ENCODE measurements around the gene PLXNC1. TPM values are rescaled to one million over a fixed set of nuclear protein-coding genes. Genes with fewer than 3 reads are reported as not detected.

PLXNC1 gene
- total and polyA plus RNA-seq, 2 of the 8 experiments (the other 6 are each of a cell fraction or from before 2014, with no cell fraction given): 0.83 to 2.0 TPM

DNA sequence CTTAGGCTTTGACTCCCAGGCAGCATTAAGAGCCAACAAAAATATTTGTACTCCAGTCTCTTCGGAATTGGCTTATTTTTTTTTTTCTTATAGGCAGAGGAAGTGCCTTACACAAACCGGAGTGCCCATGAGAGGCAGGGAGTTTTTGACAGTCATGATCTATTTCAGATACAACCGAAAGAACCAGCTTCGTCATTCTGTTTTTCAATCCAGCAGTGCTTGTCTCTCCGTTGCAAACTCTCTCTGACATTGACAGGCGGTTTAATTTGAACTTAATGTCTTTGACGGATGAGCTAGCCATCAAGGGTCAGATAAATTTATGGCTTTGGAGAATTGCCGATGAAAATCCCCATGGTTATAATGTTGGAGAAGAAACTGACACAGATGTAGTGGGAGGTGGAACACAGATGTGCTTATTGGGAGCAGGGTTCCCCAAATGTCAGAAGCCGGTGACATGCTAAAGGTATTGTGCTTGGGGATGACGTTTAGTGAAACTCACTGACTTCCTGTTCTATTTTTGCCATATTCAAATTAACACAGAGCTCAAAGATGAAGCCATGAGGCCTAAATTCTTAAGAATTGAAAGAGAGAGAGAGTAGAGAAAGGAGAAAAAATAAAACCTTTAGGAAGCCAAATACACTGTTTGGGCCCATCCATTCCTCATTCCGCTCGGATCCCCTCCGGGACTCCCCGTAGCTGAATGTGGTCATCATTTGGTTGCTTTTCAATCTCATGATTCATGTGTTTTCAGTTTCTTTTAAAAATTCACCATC is 59.7 kb downstream of the PLXNC1 start:
- H2BK20ac ChIP-seq (ENCODE audit: low read length): no peak overlapping the region
- no peak overlapping the region for H2BK120ac ChIP-seq (replicated peaks; ENCODE audit: low read depth, low read length)
- no peaks in the 10 kb centered on the region for H3K79me2 ChIP-seq (ENCODE audit: control insufficient read depth in 1 of 2, insufficient read depth in 2 of 2, low read length in 2 of 2)
- H2AFZ ChIP-seq (ENCODE audit: low read length): no peak overlapping the region
- H3K56ac ChIP-seq (replicated peaks; ENCODE audit: insufficient read length, low read depth, low read length): no peak overlapping the region
- no peaks in the 10 kb centered on the region for H3K27me3 ChIP-seq (replicated peaks in 1 of 4; ENCODE audit: control insufficient read depth in 3 of 4, extremely low read depth in 1 of 4, insufficient read depth in 3 of 4, low read length in 3 of 4)
- WGBS, 2 experiments (ENCODE audit: extremely low coverage in 1 of 2, insufficient coverage in 1 of 2, insufficient read length in 1 of 2, insufficient replicate concordance in 2 of 2, low coverage in 1 of 2, low lambda C conversion rate in 2 of 2, missing lambda C conversion rate in 1 of 2): 91% methylated on average over 14 of the region's 14 CpGs; no CpG with 5 or more reads in 1 of the 2 experiments
- TF ChIP-seq JUN (IDR thresholded peaks at IDR 0.05; ENCODE audit: low read depth, low read length): no peak
- TF ChIP-seq GTF2F1 (IDR thresholded peaks at IDR 0.05; ENCODE audit: borderline replicate concordance, low read depth, low read length): no peak
- TF ChIP-seq, protein P1, sequence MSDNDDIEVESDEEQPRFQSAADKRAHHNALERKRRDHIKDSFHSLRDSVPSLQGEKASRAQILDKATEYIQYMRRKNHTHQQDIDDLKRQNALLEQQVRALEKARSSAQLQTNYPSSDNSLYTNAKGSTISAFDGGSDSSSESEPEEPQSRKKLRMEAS (IDR thresholded peaks at IDR 0.05): no peak
- TF ChIP-seq MAFK (IDR thresholded peaks at IDR 0.05; ENCODE audit: low read depth, low read length): no peak
- TF ChIP-seq SP1 (IDR thresholded peaks at IDR 0.05; ENCODE audit: low read depth, low read length): no peak
- H4K20me1 ChIP-seq (replicated peaks in 1 of 2; ENCODE audit: control insufficient read depth in 1 of 2, insufficient read depth in 2 of 2, low read length in 2 of 2): no peaks in the 10 kb centered on the region
- peaks cover 0 to 8% (median 0%) of the 10 kb centered on the region in 4 experiments; a peak in 2 of 7 replicates for H3K4me1 ChIP-seq (replicated peaks in 1 of 4; ENCODE audit: control insufficient read depth in 3 of 4, insufficient read depth in 4 of 4, low read length in 3 of 4)
- no peak overlapping the region for H3K9ac ChIP-seq (replicated peaks in 1 of 4; ENCODE audit: extremely low read depth in 1 of 4, low read depth in 3 of 4, low read length in 3 of 4)
- no peak overlapping the region for H3K4ac ChIP-seq (replicated peaks; ENCODE audit: insufficient read length, low read depth, low read length)
- H3K23ac ChIP-seq (ENCODE audit: insufficient read length): no peak overlapping the region
- no peaks in the 10 kb centered on the region for H3K23me2 ChIP-seq (ENCODE audit: low read depth, low read length)
- no peak overlapping the region for H4K91ac ChIP-seq (replicated peaks; ENCODE audit: insufficient read length, low read length)
- no peak overlapping the region for H4K8ac ChIP-seq (ENCODE audit: extremely low read depth, insufficient read depth, low read length)
- no peak overlapping the region for H3K4me3 ChIP-seq (ENCODE audit: extremely low read depth in 1 of 4, insufficient read depth in 2 of 4, low read depth in 3 of 4, low read length in 4 of 4)
- H4K5ac ChIP-seq (ENCODE audit: insufficient read length, low read depth, low read length): no peak overlapping the region
- H3K27ac ChIP-seq (ENCODE audit: low read depth, low read length): no peak overlapping the region
- no peak overlapping the region for H3K14ac ChIP-seq (ENCODE audit: insufficient read length)
- H3K18ac ChIP-seq (ENCODE audit: extremely low read depth, low read length): no peak overlapping the region
- H3K36me3 ChIP-seq (ENCODE audit: control insufficient read depth in 2 of 4, insufficient read depth in 4 of 4, low read length in 3 of 4): no peaks in the 10 kb centered on the region
- H3K79me1 ChIP-seq (ENCODE audit: low read depth, low read length): no peaks in the 10 kb centered on the region
- H2BK5ac ChIP-seq (ENCODE audit: low read depth, low read length): no peak overlapping the region
- CTCF ChIA-PET (ENCODE audit: partially characterized antibody): interaction anchor here (0.8 to 1.7 kb wide), 8 partner anchors 9 to 219 kb away, joined by 3 to 6 read pairs (median 3); no protein-coding TSS in a partner anchor
- H2AK5ac ChIP-seq (ENCODE audit: low read depth, low read length): no peak overlapping the region
- DNase-seq (ENCODE audit: low read depth in 1 of 2, low spot score in 2 of 2) (no peak), FAIRE-seq (no peak)
- H2BK15ac ChIP-seq (ENCODE audit: low read length): no peak overlapping the region
- POLR2A ChIA-PET (ENCODE audit: partially characterized antibody): interaction anchor here (0.6 kb wide), 1 partner anchor 11 kb away, joined by 3 read pairs; no protein-coding TSS in a partner anchor
- no peaks in the 10 kb centered on the region for H3K9me3 ChIP-seq (ENCODE audit: insufficient read depth in 2 of 2, low read depth in 1 of 2, low read length in 1 of 2)
- H3K4me2 ChIP-seq (ENCODE audit: insufficient read depth in 1 of 2, low read depth in 2 of 2, low read length in 2 of 2): no peak overlapping the region
- no peak overlapping the region for H2BK12ac ChIP-seq (ENCODE audit: low read depth, low read length)
